ENCODE measurements around the gene ATP9A. TPM values are rescaled to one million over a fixed set of nuclear protein-coding genes. Genes with fewer than 3 reads are reported as not detected.
A peak's percentile ranks its signal among the peaks of the same experiment; 100 is the strongest.

The ATP9A gene
- total and polyA plus RNA-seq, 2 of the 8 experiments (the other 6 are each of a cell fraction or from before 2014, with no cell fraction given): 5.0 to 6.4 TPM

GRCh38 chr20:51801823-51802123 lies 33.6 kb upstream of the ATP9A start:
- Histone ChIP-seq H3K4ac (replicated peaks; ENCODE audit: insufficient read length, low read depth, low read length) (peak overlapping the region; percentile 82), H3K4me3 (ENCODE audit: extremely low read depth in 1 of 4, insufficient read depth in 2 of 4, low read depth in 3 of 4, low read length in 4 of 4) (peak overlapping the region; percentile 90 to 99 (median 94)), H3K79me1 (ENCODE audit: low read depth, low read length) (no peaks in the 10 kb centered on the region; the same call in 1 of the 2 replicates), H4K20me1 (replicated peaks in 1 of 2; ENCODE audit: control insufficient read depth in 1 of 2, insufficient read depth in 2 of 2, low read length in 2 of 2) (peaks cover 5 to 8% of the 10 kb centered on the region in 2 experiments), H2AFZ (ENCODE audit: low read length) (no peak overlapping the region), H4K91ac (replicated peaks; ENCODE audit: insufficient read length, low read length) (no peak overlapping the region), H3K27me3 (replicated peaks in 1 of 4; ENCODE audit: control insufficient read depth in 3 of 4, extremely low read depth in 1 of 4, insufficient read depth in 3 of 4, low read length in 3 of 4) (no peaks in the 10 kb centered on the region), H3K18ac (ENCODE audit: extremely low read depth, low read length) (peak overlapping the region; percentile 95), H2BK12ac (ENCODE audit: low read depth, low read length) (no peak overlapping the region), H3K79me2 (ENCODE audit: control insufficient read depth in 1 of 2, insufficient read depth in 2 of 2, low read length in 2 of 2) (peaks cover 24 to 55% of the 10 kb centered on the region in 2 experiments), H3K23me2 (ENCODE audit: low read depth, low read length) (peaks cover 10% of the 10 kb centered on the region), H4K8ac (ENCODE audit: extremely low read depth, insufficient read depth, low read length) (peak overlapping the region; percentile 97; the same call in 1 of the 2 replicates), H2BK15ac (ENCODE audit: low read length) (no peak overlapping the region), H3K56ac (replicated peaks; ENCODE audit: insufficient read length, low read depth, low read length) (peak overlapping the region; percentile 93), H3K27ac (ENCODE audit: low read depth, low read length) (peak overlapping the region; percentile 96), H2BK120ac (replicated peaks; ENCODE audit: low read depth, low read length) (peak overlapping the region; percentile 34), H3K4me2 (ENCODE audit: insufficient read depth in 1 of 2, low read depth in 2 of 2, low read length in 2 of 2) (peak overlapping the region; percentile 71 to 99), H3K4me1 (replicated peaks in 1 of 4; ENCODE audit: control insufficient read depth in 3 of 4, insufficient read depth in 4 of 4, low read length in 3 of 4) (peaks cover 5 to 11% (median 6%) of the 10 kb centered on the region in 4 experiments; a peak in 6 of 7 replicates), H3K23ac (ENCODE audit: insufficient read length) (no peak overlapping the region), H3K9ac (replicated peaks in 1 of 4; ENCODE audit: extremely low read depth in 1 of 4, low read depth in 3 of 4, low read length in 3 of 4) (peak overlapping the region; percentile 84 to 97 (median 96)), H2BK5ac (ENCODE audit: low read depth, low read length) (peak overlapping the region; percentile 90), H3K36me3 (ENCODE audit: control insufficient read depth in 2 of 4, insufficient read depth in 4 of 4, low read length in 3 of 4) (peaks cover 0 to 13% (median 0%) of the 10 kb centered on the region in 4 experiments; a peak in 1 of 8 replicates), H2AK5ac (ENCODE audit: low read depth, low read length) (no peak overlapping the region), H3K14ac (ENCODE audit: insufficient read length) (no peak overlapping the region), H2BK20ac (ENCODE audit: low read length) (no peak overlapping the region), H4K5ac (ENCODE audit: insufficient read length, low read depth, low read length) (peak overlapping the region; percentile 90), H3K9me3 (ENCODE audit: insufficient read depth in 2 of 2, low read depth in 1 of 2, low read length in 1 of 2) (no peaks in the 10 kb centered on the region)
- FAIRE-seq (no peak), DNase-seq (ENCODE audit: low read depth in 1 of 2, low spot score in 2 of 2) (no peak)
- POLR2A ChIA-PET (ENCODE audit: partially characterized antibody): interaction anchor here (0.8 to 1.9 kb wide), 21 partner anchors 8 to 1004 kb away, joined by 3 to 9 read pairs (median 4); no protein-coding TSS in a partner anchor
- CTCF ChIA-PET (ENCODE audit: partially characterized antibody): interaction anchor here (0.9 to 2.2 kb wide), 3 partner anchors 12 to 258 kb away, joined by 3 to 9 read pairs (median 3); no protein-coding TSS in a partner anchor
- no CpG with 5 or more reads among the region's 8 CpGs for WGBS, 2 experiments (ENCODE audit: extremely low coverage in 1 of 2, insufficient coverage in 1 of 2, insufficient read length in 1 of 2, insufficient replicate concordance in 2 of 2, low coverage in 1 of 2, low lambda C conversion rate in 2 of 2, missing lambda C conversion rate in 1 of 2)
- TF ChIP-seq EGR1 (IDR thresholded peaks at IDR 0.05; ENCODE audit: borderline replicate concordance, low read depth, low read length): 0 out of 2 replicates have a peak, but pooled peaks have one; percentile 1
- no peak for TF ChIP-seq BRCA1 (IDR thresholded peaks at IDR 0.05; ENCODE audit: low read depth, low read length)
- 0 out of 4 replicates have a peak, but pooled peaks of 1 of the 2 experiments have one; percentile 93 for TF ChIP-seq HDAC2 (IDR thresholded peaks at IDR 0.05; ENCODE audit: borderline replicate concordance in 1 of 2, low read depth in 2 of 2, low read length in 2 of 2)
- TF ChIP-seq ASH2L (IDR thresholded peaks at IDR 0.05; ENCODE audit: low read length): peak; percentile 41

Measured in H1 (cell line).